ENCODE data around the gene CD48.

GRCh38 chr1:160723332-160723731, 11.7 kb upstream of the CD48 start:
- TF ChIP-seq FOSL2 (IDR thresholded peaks at IDR 0.05; ENCODE audit: borderline replicate concordance, low read depth): no peak
- TF ChIP-seq CTCF (IDR thresholded peaks at IDR 0.05): no peak
- TF ChIP-seq PBX3 (IDR thresholded peaks at IDR 0.05): no peak
- no peak for TF ChIP-seq GATA2 (CRISPR knock-in tag; IDR thresholded peaks at IDR 0.05)
- no peak for TF ChIP-seq REST (IDR thresholded peaks at IDR 0.05; ENCODE audit: low read depth, low read length)
- TF ChIP-seq NFIC (IDR thresholded peaks at IDR 0.05; ENCODE audit: borderline replicate concordance): no peak
- no peak for TF ChIP-seq POLR2AphosphoS5 (IDR thresholded peaks at IDR 0.05; ENCODE audit: low read depth, low read length)
- TF ChIP-seq FOXJ3 (CRISPR knock-in tag; IDR thresholded peaks at IDR 0.05): no peak
- TF ChIP-seq EZH2phosphoT487 (IDR thresholded peaks at IDR 0.05; ENCODE audit: borderline replicate concordance, low read depth): no peak
- no peak for TF ChIP-seq RAD21 (IDR thresholded peaks at IDR 0.05; ENCODE audit: low read length)
- TF ChIP-seq EP300 (IDR thresholded peaks at IDR 0.05; ENCODE audit: borderline replicate concordance in 1 of 2, low read depth in 1 of 2, low read length in 1 of 2): no peak
- TF ChIP-seq RXRA (IDR thresholded peaks at IDR 0.05; ENCODE audit: borderline replicate concordance, low read depth): no peak
